Activated naive CD4-positive, alpha-beta T cell treated with anti-CD3 and anti-CD28 coated beads, Interleukin-2, amount 10 ng/mL, durations not matched to agents 7 days and 5 days (primary cell): ENCODE data around the gene CAMKK2.
"Not testable (repeated sequence)": the region's sequence is repeated elsewhere in the genome, so short reads cannot be mapped to it uniquely, and the experiment has no call there.

Source experiments
- CTCF ChIA-PET: fragments of 350-600 bp; sonication (Branson Sonifier 250); formaldehyde crosslinking; loops from one replicate; lab custom pipeline; 2021; ENCODE audit warnings: antibody characterized with exemption; lab: Charles Lee
- DNase-seq: peaks from one replicate; pipeline ENCODE4 v3.0.0-alpha.2; 2020
- H3K27ac Mint-ChIP-seq: one replicate; pipeline ENCODE4 v1.8.0; 2021; ENCODE audit warnings: mild to moderate bottlenecking, moderate library complexity, mixed read lengths
- H3K27me3 Mint-ChIP-seq: one replicate; pipeline ENCODE4 v1.8.0; 2021; ENCODE audit warnings: mild to moderate bottlenecking, mixed read lengths
- H3K36me3 Mint-ChIP-seq: one replicate; pipeline ENCODE4 v1.8.0; 2021; ENCODE audit warnings: mixed read lengths
- H3K4me1 Mint-ChIP-seq: one replicate; pipeline ENCODE4 v1.8.0; 2021; ENCODE audit warnings: mixed read lengths
- H3K4me3 Mint-ChIP-seq: one replicate; pipeline ENCODE4 v1.8.0; 2021; ENCODE audit warnings: mild to moderate bottlenecking, moderate library complexity, mixed read lengths
- H3K9me3 Mint-ChIP-seq: one replicate; pipeline ENCODE4 v1.8.0; 2021; ENCODE audit warnings: mixed read lengths

CAMKK2 gene

DNA sequence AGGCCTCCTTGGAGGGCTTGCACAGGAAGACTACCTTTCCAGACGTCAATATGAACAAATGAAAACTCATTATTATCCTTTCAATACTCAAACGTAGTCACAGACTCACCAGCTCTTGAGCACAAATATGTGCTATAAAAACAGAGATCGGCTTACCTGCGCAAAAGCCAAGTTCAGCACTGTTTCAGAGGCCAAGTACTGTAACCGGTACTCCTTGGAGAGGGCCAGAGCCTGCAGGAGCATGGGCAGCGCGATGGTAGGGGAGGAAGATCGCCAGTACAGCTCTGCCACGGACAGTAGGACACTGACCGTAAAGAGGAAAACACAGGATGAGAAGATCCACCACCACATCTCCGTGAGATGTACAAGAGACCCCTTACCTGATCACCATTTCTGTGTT lies 21.6 kb upstream of the CAMKK2 start:
- CTCF ChIA-PET: interaction anchor here (1.3 kb wide), 1 partner anchor 8 kb away, joined by 5 read pairs; no protein-coding TSS in a partner anchor
- Mint-ChIP-seq H3K9me3 (no peaks in the 10 kb centered on the region), H3K4me1 (peaks cover 23% of the 10 kb centered on the region), H3K4me3 (no peak overlapping the region), H3K27me3 (no peaks in the 10 kb centered on the region), H3K36me3 (peaks cover 39% of the 10 kb centered on the region), H3K27ac (no peak overlapping the region)
- no peak for DNase-seq

DNA sequence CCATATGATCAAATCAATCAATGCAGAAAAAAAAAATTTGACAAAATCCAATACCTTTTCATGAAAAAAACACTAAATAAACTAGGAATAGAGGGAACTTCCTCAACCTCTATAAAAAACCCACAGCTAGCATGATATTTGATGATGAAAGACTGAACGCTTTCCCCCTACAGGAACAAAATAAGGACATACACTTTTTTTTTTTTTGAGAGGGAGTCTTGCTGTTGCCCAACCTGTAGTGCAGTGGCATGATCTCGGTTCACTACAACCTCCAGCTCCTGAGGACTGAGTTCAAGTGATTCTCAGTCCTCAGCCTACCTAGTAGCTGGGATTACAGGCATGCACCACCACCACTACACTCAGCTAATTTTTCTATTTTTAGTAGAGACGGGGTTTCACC lies 17.9 kb upstream of the CAMKK2 start:
- no peak for DNase-seq
- CTCF ChIA-PET: interaction anchor here (0.6 to 1.0 kb wide), 2 partner anchors 14 to 19 kb away, joined by 3 read pairs; no protein-coding TSS in a partner anchor
- Mint-ChIP-seq H3K27me3 (no peaks in the 10 kb centered on the region), H3K36me3 (peaks cover 56% of the 10 kb centered on the region), H3K4me1 (peaks cover 27% of the 10 kb centered on the region), H3K27ac (peak overlapping the region; percentile 13), H3K4me3 (no peak overlapping the region), H3K9me3 (no peaks in the 10 kb centered on the region)

DNA sequence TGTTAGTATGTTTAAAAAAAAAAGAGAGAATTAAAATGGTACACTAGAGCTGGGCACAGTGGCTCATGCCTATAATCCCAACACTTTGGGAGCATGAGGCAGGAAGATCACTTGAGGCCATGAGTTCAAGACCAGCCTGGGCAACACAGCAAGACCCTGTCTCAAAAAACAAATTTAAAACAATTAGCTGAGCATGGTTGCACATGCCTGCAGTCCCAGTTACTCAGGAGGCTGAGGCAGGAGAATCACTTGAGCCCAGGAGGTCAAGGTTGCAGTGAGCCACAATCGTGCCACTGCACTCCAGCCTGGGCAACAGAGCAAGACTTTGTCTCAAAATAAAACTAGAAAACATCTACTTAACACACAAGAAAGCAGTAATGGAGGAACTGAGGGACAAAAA lies 13.7 kb upstream of the CAMKK2 start:
- not testable (repeated sequence) for DNase-seq, H3K4me3 Mint-ChIP-seq, H3K27ac Mint-ChIP-seq, H3K9me3 Mint-ChIP-seq, H3K27me3 Mint-ChIP-seq
- Mint-ChIP-seq H3K4me1 (peaks cover 21% of the 10 kb centered on the region), H3K36me3 (peaks cover 49% of the 10 kb centered on the region)
- CTCF ChIA-PET: interaction anchor here (1.6 kb wide), 1 partner anchor 8 kb away, joined by 5 read pairs; no protein-coding TSS in a partner anchor

DNA sequence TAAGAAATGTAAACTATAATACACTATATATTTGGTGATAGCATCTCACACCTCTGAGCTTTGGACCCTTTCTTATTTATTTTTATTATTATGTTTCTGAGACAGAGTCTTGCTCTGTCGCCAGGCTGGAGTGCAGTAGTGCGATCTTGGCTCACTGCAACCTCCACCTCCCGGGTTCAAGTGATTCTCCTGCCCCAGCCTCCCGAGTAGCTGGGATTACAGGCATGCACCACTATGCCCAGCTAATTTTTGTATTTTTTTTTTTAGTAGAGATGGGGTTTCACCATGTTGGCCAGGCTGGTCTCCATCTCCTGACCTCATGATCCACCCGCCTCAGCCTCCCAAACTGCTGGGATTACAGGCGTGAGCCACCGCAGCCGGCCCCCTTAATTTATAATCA lies 10.9 kb upstream of the CAMKK2 start:
- DNase-seq, H3K9me3 Mint-ChIP-seq, H3K27me3 Mint-ChIP-seq, H3K4me1 Mint-ChIP-seq, CTCF ChIA-PET, H3K4me3 Mint-ChIP-seq, H3K27ac Mint-ChIP-seq: not testable (repeated sequence)
- H3K36me3 Mint-ChIP-seq: peaks cover 34% of the 10 kb centered on the region

DNA sequence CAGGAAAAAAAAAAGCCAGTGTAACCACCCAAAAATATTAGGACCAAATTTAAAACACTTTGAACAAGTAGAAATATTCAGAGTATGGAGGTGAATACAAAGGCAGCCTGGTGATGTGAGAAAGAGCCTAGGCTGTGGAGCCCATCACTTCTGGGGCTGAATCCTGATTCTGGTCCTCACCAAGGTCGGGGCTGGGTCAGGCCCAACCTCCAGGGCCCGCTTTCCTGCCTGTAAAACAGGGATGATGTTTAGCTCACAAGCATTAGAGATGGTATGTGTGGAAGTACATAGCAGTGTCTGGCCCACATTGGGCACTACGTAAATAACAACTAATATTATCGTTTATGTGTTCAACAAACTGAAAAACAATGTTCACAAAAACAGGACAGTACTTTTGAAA lies 7.8 kb upstream of the CAMKK2 start:
- Mint-ChIP-seq H3K4me3 (no peak overlapping the region), H3K4me1 (peaks cover 6% of the 10 kb centered on the region), H3K9me3 (no peaks in the 10 kb centered on the region), H3K27ac (no peak overlapping the region), H3K27me3 (peaks cover 8% of the 10 kb centered on the region), H3K36me3 (peaks cover 12% of the 10 kb centered on the region)
- DNase-seq: no peak
- CTCF ChIA-PET: no interaction called here

DNA sequence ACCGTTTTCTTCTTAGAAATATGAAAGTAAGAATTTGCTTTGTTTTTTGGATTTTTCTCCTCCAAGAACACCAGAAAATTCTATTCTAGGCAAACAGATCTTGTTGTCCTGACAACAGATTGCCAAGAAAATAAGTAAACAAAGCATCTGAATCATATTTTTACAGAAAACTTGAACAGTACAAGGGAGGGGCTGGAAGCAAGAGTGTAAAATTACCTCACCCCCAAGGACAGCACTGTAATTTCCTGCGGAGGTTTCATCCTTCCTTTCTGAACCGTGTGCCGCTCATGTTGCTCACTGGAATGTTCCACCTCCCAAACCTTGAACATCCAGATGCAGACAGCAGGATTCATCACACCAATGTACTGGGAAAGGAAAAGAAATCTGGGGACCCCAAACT lies 5.4 kb upstream of the CAMKK2 start:
- Mint-ChIP-seq H3K27me3 (peaks cover 8% of the 10 kb centered on the region), H3K27ac (no peak overlapping the region), H3K36me3 (no peaks in the 10 kb centered on the region), H3K4me1 (peaks cover 18% of the 10 kb centered on the region), H3K4me3 (no peak overlapping the region), H3K9me3 (no peaks in the 10 kb centered on the region)
- no peak for DNase-seq
- CTCF ChIA-PET: no interaction called here

DNA sequence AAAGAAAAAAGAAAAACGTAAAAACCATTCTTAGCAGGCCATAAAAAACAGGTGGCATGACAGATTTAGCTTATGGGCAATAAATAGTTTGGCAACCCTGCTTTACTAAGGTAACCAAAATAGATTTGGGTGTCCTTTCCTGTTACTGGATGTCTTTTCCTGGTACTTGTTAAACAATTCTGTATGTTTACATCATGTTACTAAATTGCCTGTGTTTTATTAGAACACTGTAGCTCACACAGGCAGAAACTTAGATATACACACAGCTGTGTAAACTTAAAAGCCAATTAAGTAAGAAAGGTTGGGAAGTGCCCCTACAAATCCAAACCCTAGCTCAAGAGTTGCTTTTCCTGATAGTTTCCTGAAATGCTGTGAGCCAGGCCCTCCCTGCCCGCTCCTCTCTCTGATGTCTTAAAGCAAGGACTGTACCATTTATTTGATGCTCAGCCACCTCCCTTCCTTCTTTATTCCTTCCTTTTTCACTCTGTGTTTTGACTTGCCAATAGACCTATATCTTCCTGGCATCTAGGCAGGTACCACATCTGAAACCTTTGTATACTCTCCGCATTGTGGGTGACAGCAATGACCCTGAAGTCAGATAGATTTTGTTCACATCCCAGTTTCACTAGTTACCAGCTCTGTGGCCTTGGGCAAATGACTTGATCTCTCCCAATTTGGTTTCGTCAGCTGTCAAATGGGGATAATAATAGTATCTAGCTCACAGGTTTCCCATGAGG lies 3.7 kb upstream of the CAMKK2 start:
- H3K36me3 Mint-ChIP-seq: no peaks in the 10 kb centered on the region
- peaks cover 8% of the 10 kb centered on the region for H3K27me3 Mint-ChIP-seq
- no peak overlapping the region for H3K4me3 Mint-ChIP-seq
- CTCF ChIA-PET: interaction anchor here (0.6 to 1.8 kb wide), 2 partner anchors 14 to 35 kb away, joined by 3 to 5 read pairs; no protein-coding TSS in a partner anchor
- no peak for DNase-seq
- peak overlapping the region; percentile 64 for H3K27ac Mint-ChIP-seq
- H3K4me1 Mint-ChIP-seq: peaks cover 23% of the 10 kb centered on the region
- H3K9me3 Mint-ChIP-seq: no peaks in the 10 kb centered on the region

DNA sequence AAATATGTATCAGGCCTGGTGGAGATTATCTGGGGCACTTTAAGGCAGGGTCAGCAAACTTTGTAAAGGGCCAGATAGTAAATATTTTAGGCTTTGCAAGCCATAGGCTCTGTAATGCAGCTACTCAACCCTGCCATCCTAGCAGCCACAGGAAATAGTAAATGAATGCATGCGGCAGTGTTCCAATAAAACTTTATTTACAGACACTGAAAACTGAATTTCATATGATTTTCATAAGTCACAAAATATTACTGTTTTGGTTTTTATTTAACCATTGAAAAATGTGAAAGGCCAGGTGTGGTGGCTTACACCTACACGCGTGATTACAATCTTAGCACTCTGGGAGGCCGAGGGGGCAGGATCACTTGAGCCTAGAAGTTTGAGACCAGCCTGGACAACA lies 3.2 kb upstream of the CAMKK2 start:
- DNase-seq: no peak
- CTCF ChIA-PET: interaction anchor here (1.8 kb wide), 1 partner anchor 35 kb away, joined by 5 read pairs; no protein-coding TSS in a partner anchor
- Mint-ChIP-seq H3K27ac (peak overlapping the region; percentile 64), H3K27me3 (peaks cover 8% of the 10 kb centered on the region), H3K9me3 (no peaks in the 10 kb centered on the region), H3K36me3 (no peaks in the 10 kb centered on the region), H3K4me3 (no peak overlapping the region), H3K4me1 (peaks cover 27% of the 10 kb centered on the region)

DNA sequence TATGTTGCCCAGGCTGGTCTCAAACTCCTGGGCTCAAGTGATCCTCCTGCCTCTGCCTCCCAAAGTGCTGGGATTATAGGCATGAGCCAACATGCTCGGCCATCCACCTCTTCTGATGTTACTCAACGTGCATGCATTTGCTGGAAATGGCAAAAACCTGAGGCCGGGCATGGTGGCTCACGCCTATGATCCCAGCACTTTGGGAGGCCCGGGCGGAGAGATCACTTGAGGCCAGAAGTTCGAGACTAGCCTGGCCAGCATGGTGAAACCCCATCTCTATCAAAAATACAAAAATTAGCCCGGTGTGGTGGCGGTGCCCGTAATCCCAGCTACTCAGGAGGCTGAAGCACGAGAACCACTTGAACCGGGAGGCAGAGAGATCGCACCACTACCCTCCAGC lies 1.9 kb upstream of the CAMKK2 start:
- H3K4me3 Mint-ChIP-seq: peak overlapping the region; percentile 78
- H3K4me1 Mint-ChIP-seq: peaks cover 38% of the 10 kb centered on the region
- CTCF ChIA-PET, H3K36me3 Mint-ChIP-seq, DNase-seq, H3K9me3 Mint-ChIP-seq, H3K27ac Mint-ChIP-seq, H3K27me3 Mint-ChIP-seq: not testable (repeated sequence)

DNA sequence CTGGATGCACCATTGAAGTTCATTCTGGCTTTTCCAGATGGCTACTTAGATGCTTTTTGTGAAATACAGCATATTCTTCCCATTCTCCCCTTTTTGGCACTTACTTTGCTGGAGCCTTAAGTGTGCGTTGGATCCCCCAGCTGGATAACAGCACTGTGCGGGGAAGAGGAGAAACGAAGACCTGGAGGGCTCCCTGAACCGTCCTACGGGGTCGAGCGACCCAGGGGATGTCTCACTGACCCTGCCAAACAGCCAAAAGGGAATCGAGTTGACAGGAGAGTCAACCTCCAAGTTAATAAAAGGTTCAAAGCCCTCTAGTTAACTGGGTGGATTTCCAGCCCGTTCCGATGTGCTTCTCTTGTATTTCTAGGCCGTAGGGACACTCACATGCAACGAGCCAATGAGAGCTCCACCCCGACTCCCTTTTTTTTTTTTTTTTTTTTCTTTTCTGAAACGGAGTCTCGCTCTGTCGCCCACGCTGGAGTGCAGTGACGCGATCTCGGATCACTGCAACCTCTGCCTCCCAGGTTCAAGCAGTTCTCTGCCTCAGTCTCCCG lies 1.0 kb upstream of the CAMKK2 start:
- H3K27ac Mint-ChIP-seq: peak overlapping the region; percentile 84
- H3K4me3 Mint-ChIP-seq: peak overlapping the region; percentile 78
- no peaks in the 10 kb centered on the region for H3K9me3 Mint-ChIP-seq
- H3K27me3 Mint-ChIP-seq: peaks cover 7% of the 10 kb centered on the region
- H3K4me1 Mint-ChIP-seq: peaks cover 42% of the 10 kb centered on the region
- peaks cover 2% of the 10 kb centered on the region for H3K36me3 Mint-ChIP-seq
- CTCF ChIA-PET: interaction anchor here (1.5 kb wide), 1 partner anchor 9 kb away, joined by 5 read pairs; no protein-coding TSS in a partner anchor
- DNase-seq: peak; percentile 45

DNA sequence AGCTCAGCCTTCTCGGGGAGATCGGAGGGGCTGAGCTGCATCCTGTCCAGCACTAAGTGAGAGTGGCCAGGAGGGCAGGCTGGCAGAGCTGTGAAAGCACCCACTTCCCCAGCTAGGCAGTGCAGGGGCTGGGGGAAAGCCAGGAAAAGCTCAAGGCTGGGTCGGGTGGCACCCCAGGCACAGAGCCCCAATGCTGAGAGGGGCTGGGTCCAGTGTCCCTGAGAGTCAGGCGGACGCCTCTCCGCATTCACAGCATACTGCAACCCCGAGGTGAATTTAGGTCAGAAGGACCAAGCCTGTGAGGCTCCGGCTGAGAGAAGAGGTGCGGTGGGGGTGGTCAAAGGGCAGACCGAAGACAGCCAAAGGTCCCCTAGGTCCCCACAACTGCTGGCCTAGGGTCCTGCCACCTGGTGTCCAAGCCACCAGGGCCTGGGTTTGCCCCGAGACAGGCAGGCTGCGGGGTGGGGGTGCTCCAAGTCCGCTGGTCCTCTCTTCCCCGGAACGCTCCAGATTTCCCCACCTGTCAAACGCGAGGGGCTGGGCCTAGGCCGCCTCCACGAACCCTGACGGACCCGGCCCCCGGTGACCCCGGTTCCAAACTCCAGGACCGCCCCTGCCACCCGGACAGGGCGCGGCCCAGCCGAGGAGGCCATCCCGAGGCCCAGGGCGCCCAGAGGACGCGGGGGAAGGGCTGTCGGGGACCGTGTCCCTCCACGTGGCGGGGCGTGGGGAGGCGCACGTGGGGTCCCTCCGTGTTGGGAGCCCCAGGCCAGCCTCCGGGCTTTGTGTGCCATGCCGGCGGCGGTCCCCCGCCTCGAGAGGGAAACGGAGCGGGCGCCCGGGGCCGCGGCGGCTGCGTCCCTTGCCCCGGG lies 527 bp downstream of the CAMKK2 start:
- DNase-seq: peak; percentile 59
- H3K27me3 Mint-ChIP-seq: no peaks in the 10 kb centered on the region
- H3K27ac Mint-ChIP-seq: peak overlapping the region; percentile 86
- peaks cover 52% of the 10 kb centered on the region for H3K4me1 Mint-ChIP-seq
- peaks cover 11% of the 10 kb centered on the region for H3K36me3 Mint-ChIP-seq
- peak overlapping the region; percentile 92 for H3K4me3 Mint-ChIP-seq
- H3K9me3 Mint-ChIP-seq: no peaks in the 10 kb centered on the region
- CTCF ChIA-PET: interaction anchor here (0.6 to 0.9 kb wide), 3 partner anchors 19 to 153 kb away, joined by 3 read pairs; no protein-coding TSS in a partner anchor

DNA sequence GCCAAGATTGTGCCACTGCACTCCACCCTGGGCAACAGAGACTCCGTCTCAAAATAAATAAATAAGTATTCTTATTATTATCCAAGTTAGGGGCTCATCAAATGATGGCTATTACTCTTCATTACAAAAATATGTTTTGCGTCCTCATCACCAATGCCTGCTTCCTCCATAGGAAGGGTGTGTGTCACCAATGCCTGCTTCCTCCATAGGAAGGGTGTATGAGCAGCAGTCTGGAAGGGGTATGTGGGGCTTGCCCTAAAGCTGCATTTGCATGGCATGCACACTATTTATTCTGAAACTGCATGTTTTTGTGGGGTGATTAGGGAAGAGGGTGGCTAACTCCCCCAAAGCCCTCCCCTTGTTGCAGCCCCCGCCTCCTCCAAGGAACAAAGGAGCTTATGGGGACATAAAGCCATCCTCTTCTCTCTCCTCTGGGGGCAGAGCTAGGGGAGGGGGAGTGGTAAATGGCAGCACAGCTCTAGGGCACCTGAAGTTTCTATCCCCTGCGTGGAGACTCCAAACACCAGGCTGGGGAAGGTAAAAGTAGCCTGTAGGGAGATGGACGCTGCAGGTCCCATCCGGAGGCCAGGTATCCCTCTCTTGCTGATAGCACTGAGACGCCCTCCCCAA lies 1.3 kb downstream of the CAMKK2 start:
- DNase-seq: peak; percentile 34
- Mint-ChIP-seq H3K4me1 (peaks cover 47% of the 10 kb centered on the region), H3K4me3 (peak overlapping the region; percentile 92), H3K36me3 (peaks cover 11% of the 10 kb centered on the region), H3K27ac (peak overlapping the region; percentile 86), H3K9me3 (no peaks in the 10 kb centered on the region), H3K27me3 (no peaks in the 10 kb centered on the region)
- CTCF ChIA-PET: interaction anchor here (0.6 to 0.9 kb wide), 3 partner anchors 20 to 153 kb away, joined by 3 read pairs; no protein-coding TSS in a partner anchor

DNA sequence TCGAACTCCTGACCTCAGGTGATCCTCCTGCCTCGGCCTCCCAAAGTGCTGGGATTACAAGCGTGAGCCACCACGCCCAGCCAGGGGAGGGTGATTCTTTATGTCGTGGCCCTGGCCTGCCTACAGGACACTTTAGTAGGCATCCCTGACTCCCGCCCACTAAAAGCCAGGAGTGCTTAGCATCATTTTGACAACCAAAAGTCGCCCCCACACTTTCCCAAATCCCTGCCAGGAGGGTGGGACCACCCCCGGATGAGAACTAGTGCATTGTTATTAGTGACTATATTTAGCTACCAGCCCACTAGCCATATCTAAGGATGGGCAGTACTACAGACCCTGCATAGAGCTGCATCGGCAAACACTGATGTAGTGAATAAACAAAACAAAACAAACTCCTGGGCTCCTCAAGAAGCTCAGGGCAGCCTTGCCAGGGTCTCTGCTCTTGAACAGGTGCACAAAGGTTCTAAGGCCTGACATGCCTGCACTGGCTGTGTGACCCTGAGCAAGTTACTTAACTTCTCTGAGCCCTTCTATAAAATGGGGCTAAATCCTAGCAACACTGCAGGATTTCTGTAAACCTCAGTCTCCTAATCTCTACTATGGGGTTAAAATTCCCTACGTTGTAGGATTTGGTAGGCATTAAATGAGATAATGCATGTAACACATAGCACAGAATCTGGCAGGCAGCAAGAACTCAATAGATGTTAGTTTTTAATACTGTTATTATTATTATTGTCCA lies 2.2 kb downstream of the CAMKK2 start:
- peaks cover 11% of the 10 kb centered on the region for H3K36me3 Mint-ChIP-seq
- no peaks in the 10 kb centered on the region for H3K27me3 Mint-ChIP-seq
- DNase-seq: no peak
- no peak overlapping the region for H3K4me3 Mint-ChIP-seq
- CTCF ChIA-PET: no interaction called here
- no peaks in the 10 kb centered on the region for H3K9me3 Mint-ChIP-seq
- H3K27ac Mint-ChIP-seq: no peak overlapping the region
- H3K4me1 Mint-ChIP-seq: peaks cover 50% of the 10 kb centered on the region
